Activated CD4-positive, alpha-beta T cell treated with anti-CD3 and anti-CD28 coated beads, Interleukin-2, Interleukin-4, amounts not matched to agents 100 ng/mL and 50 ng/mL, durations not matched to agents 16 hours and 8 hours (primary cell): ENCODE data around the gene SOD2.
A peak's percentile ranks its signal among the peaks of the same experiment; 100 is the strongest.
"Not testable (repeated sequence)": the region's sequence is repeated elsewhere in the genome, so short reads cannot be mapped to it uniquely, and the experiment has no call there.

Source experiments
- DNase-seq: peaks from one replicate; pipeline ENCODE4 v3.0.0-alpha.2; 2020; ENCODE audit warnings: low spot score

The SOD2 gene

GRCh38 chr6:159716247-159717096 lies 23.4 kb upstream of the SOD2 start:
- no peak for DNase-seq

- no peak for DNase-seq
Observed at GRCh38 chr6:159715605-159716004, 22.6 kb upstream of the SOD2 start.

- DNase-seq, result no peak
Observed at GRCh38 chr6:159715166-159715565, 22.1 kb upstream of the SOD2 start.

GRCh38 chr6:159714404-159714803 lies 21.4 kb upstream of the SOD2 start:
- no peak for DNase-seq

GRCh38 chr6:159713984-159714383 lies 20.9 kb upstream of the SOD2 start:
- DNase-seq, result no peak

GRCh38 chr6:159712389-159712788 lies 19.3 kb upstream of the SOD2 start:
- DNase-seq, result not testable (repeated sequence)

- DNase-seq, result not testable (repeated sequence)
Observed at GRCh38 chr6:159710603-159711002, 17.6 kb upstream of the SOD2 start.

- no peak for DNase-seq
Observed at GRCh38 chr6:159701413-159701999, 8.5 kb upstream of the SOD2 start.

GRCh38 chr6:159700970-159701369 lies 7.9 kb upstream of the SOD2 start:
- DNase-seq, result no peak

- DNase-seq, result no peak
Observed at GRCh38 chr6:159695984-159696383, 2.9 kb upstream of the SOD2 start.

GRCh38 chr6:159693894-159694545 lies 979 bp upstream of the SOD2 start:
- DNase-seq, result peak; percentile 64

GRCh38 chr6:159692303-159693127 lies 526 bp downstream of the SOD2 start:
- DNase-seq, result peak; percentile 63

- no peak for DNase-seq
Observed at GRCh38 chr6:159691963-159692287, 1.1 kb downstream of the SOD2 start.

- DNase-seq, result peak; percentile 69
Observed at GRCh38 chr6:159691133-159691962, 1.7 kb downstream of the SOD2 start.

GRCh38 chr6:159690135-159690534 lies 2.9 kb downstream of the SOD2 start:
- not testable (repeated sequence) for DNase-seq

- DNase-seq, result no peak
Observed at GRCh38 chr6:159689001-159689400, 4.0 kb downstream of the SOD2 start.

- DNase-seq, result no peak
Observed at GRCh38 chr6:159688266-159688905, 4.7 kb downstream of the SOD2 start.

- DNase-seq, result no peak
Observed at GRCh38 chr6:159687341-159687740, 5.7 kb downstream of the SOD2 start.

GRCh38 chr6:159686703-159687102 lies 6.3 kb downstream of the SOD2 start:
- peak; percentile 20 for DNase-seq

GRCh38 chr6:159686040-159686439 lies 7.0 kb downstream of the SOD2 start:
- DNase-seq, result no peak

- DNase-seq, result no peak
Observed at GRCh38 chr6:159684013-159684304, 9.1 kb downstream of the SOD2 start.
